Naive thymus-derived CD4-positive, alpha-beta T cell (primary cell): ENCODE data around the gene SUV39H1. TPM values are rescaled to one million over a fixed set of nuclear protein-coding genes. Genes with fewer than 3 reads are reported as not detected.
"Not testable (repeated sequence)": the region's sequence is repeated elsewhere in the genome, so short reads cannot be mapped to it uniquely, and the experiment has no call there.

Experiments used
- ATAC-seq: fragments of 150-1000 bp; cut with Tn5 transposase; 2 replicates; pipeline ENCODE4 v1.10.0; 2021; ENCODE audit warnings: mild to moderate bottlenecking, moderate library complexity
- CTCF ChIA-PET: fragments of 350-600 bp; sonication (Branson Sonifier 250); formaldehyde crosslinking; loops from one replicate; lab custom pipeline; 2021; ENCODE audit warnings: antibody characterized with exemption; lab: Charles Lee
- POLR2A ChIA-PET: fragments of 350-600 bp; sonication (Branson Sonifier 250); formaldehyde crosslinking; loops from one replicate; lab custom pipeline; 2021; ENCODE audit warnings: antibody characterized with exemption, inconsistent platforms; lab: Charles Lee
- DNase-seq, 9 donors: peaks; one replicate each; pipeline versions ENCODE4 v3.0.0 to v3.0.0-alpha.2; 2020 to 2022; ENCODE audit warnings: mixed read lengths in 1 of 9
- H3K27ac ChIP-seq: one replicate; pipeline ENCODE4 v1.7.0; 2013; ENCODE audit warnings: mild to moderate bottlenecking, low read depth, low read length, moderate library complexity
- H3K27me3 ChIP-seq, 2 donors: one replicate each; pipeline ENCODE4 v1.7.0; 2013; ENCODE audit warnings: low read length in 2 of 2, mild to moderate bottlenecking in 2 of 2, moderate library complexity in 2 of 2; ENCODE audit not compliant: control insufficient read depth in 2 of 2, insufficient read depth in 2 of 2
- H3K36me3 ChIP-seq, 3 experiments: 1 replicate in 2 of 3; 2 replicates in 1 of 3; pipeline ENCODE4 v1.7.0; 2013; ENCODE audit warnings: low read length in 3 of 3, mild to moderate bottlenecking in 3 of 3, moderate library complexity in 1 of 3; ENCODE audit not compliant: insufficient read depth in 3 of 3, control insufficient read depth in 2 of 3
- H3K4me1 ChIP-seq, 2 donors: one replicate each; pipeline ENCODE4 v1.7.0; 2013; ENCODE audit warnings: low read length in 2 of 2, mild to moderate bottlenecking in 2 of 2, moderate library complexity in 1 of 2; ENCODE audit not compliant: control insufficient read depth in 2 of 2, insufficient read depth in 2 of 2
- H3K4me3 ChIP-seq: 2 replicates; pipeline ENCODE4 v1.7.0; 2013; ENCODE audit warnings: mild to moderate bottlenecking, low read length
- H3K9me3 ChIP-seq, 3 experiments: 1 replicate in 2 of 3; 2 replicates in 1 of 3; pipeline ENCODE4 v1.7.0; 2013; ENCODE audit warnings: low read length in 3 of 3; ENCODE audit not compliant: control insufficient read depth in 2 of 3
- H3K27ac Mint-ChIP-seq, 9 donors: one replicate each; pipeline ENCODE4 v1.8.0; 2020 to 2022; ENCODE audit warnings: mixed read lengths in 9 of 9, mild to moderate bottlenecking in 8 of 9, moderate library complexity in 5 of 9, inconsistent platforms in 2 of 9
- H3K27me3 Mint-ChIP-seq, 5 donors: one replicate each; pipeline ENCODE4 v1.8.0; 2021 to 2022; ENCODE audit warnings: mixed read lengths in 5 of 5, mild to moderate bottlenecking in 1 of 5
- H3K36me3 Mint-ChIP-seq, 5 donors: one replicate each; pipeline ENCODE4 v1.8.0; 2020 to 2022; ENCODE audit warnings: mixed read lengths in 5 of 5, mild to moderate bottlenecking in 3 of 5, inconsistent platforms in 1 of 5
- H3K4me1 Mint-ChIP-seq, 7 donors: one replicate each; pipeline ENCODE4 v1.8.0; 2020 to 2022; ENCODE audit warnings: mixed read lengths in 7 of 7, mild to moderate bottlenecking in 3 of 7, inconsistent platforms in 1 of 7
- H3K4me3 Mint-ChIP-seq, 10 donors: one replicate each; pipeline ENCODE4 v1.8.0; 2020 to 2022; ENCODE audit warnings: mild to moderate bottlenecking in 10 of 10, mixed read lengths in 10 of 10, moderate library complexity in 6 of 10, inconsistent platforms in 2 of 10
- H3K9me3 Mint-ChIP-seq, 11 donors: one replicate each; pipeline ENCODE4 v1.8.0; 2020 to 2022; ENCODE audit warnings: mixed read lengths in 11 of 11, mild to moderate bottlenecking in 4 of 11, inconsistent platforms in 1 of 11, moderate library complexity in 1 of 11
- intact Hi-C, 2 donors: fragments of 100-400 bp; cut with micrococcal nuclease; formaldehyde crosslinking; loops; one replicate each; pipeline ENCODE4 v1.15.1; 2023
- polyA plus RNA-seq, 2 donors: library from polyadenylated mRNA; unstranded; fragments of 300-500 nt; fragmentation: Illumina TruSeq; gene quantifications; one replicate each; pipeline ENCODE4 v1.2.3, GENCODE V29; 2021
- total RNA-seq, 6 experiments: library from RNA in 5 of 6; stranded (reverse) in 5 of 6; gene quantifications; 1 replicate in 5 of 6; 2 replicates in 1 of 6; pipeline ENCODE4 v1.2.3 and lab custom pipeline; 2021 to 2026

The SUV39H1 gene
- total and polyA plus RNA-seq, 7 experiments from 2014 or later = 4.6 to 23.3 (median 8.6) TPM

DNA sequence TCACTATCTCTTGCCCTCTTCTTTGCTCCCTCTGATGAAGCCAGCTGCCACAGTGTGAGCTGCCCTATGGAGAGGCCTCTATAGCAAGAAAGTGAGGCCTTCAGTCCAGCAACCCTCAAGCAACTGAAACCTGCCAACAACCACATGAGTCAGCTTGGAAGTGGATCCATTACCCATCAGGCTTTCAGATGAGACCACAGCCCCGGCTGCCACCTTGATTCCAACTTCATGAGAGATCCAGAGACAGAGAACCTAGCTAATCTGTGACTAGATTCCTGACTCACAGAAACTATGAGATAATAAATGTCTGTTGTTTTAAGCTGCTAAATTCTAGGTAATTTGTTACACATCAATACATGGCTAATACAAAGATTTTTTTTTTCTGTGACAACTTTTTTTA lies 33.3 kb upstream of the SUV39H1 start:
- H3K4me1 Mint-ChIP-seq = peaks cover 6 to 10% (median 8%) of the 10 kb centered on the region in 7 donors
- Histone ChIP-seq H3K36me3 (no peaks in the 10 kb centered on the region), H3K4me3 (no peak overlapping the region), H3K27ac (no peak overlapping the region), H3K9me3 (no peaks in the 10 kb centered on the region), H3K4me1 (no peaks in the 10 kb centered on the region), H3K27me3 (no peaks in the 10 kb centered on the region)
- no peak overlapping the region for H3K4me3 Mint-ChIP-seq
- intact Hi-C loops = no loop called here
- H3K27ac Mint-ChIP-seq = peak overlapping the region in 1 of 9 donors; percentile 60
- H3K9me3 Mint-ChIP-seq = peaks cover 0 to 4% (median 0%) of the 10 kb centered on the region in 11 donors
- no peaks in the 10 kb centered on the region for H3K27me3 Mint-ChIP-seq
- ATAC-seq (no peak), DNase-seq (no peak)
- peaks cover 0 to 3% (median 0%) of the 10 kb centered on the region in 5 donors for H3K36me3 Mint-ChIP-seq
- ChIA-PET CTCF (no interaction called here), POLR2A (interaction anchor here (0.6 kb wide), 2 partner anchors 52 to 275 kb away, joined by 3 to 5 read pairs; no protein-coding TSS in a partner anchor)

DNA sequence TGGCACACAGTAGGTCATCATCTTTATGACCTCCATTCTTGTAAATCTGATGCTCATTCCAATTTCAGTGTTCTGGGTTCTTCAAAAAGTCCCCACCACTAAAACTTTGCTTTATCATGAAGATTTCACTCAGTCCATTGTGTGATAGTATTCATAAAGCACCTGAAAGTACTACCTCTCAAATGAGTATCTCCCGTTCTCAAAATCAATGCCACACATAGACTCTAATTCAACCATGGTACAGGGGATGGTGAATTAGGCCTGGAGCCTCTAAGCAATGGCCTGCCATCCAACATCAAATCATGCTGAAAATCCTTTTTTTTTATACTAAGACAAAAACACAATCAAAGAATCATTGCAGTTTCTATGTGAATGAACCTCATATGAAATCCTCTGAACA lies 32.4 kb upstream of the SUV39H1 start:
- Mint-ChIP-seq H3K36me3 (peaks cover 0 to 3% (median 0%) of the 10 kb centered on the region in 5 donors), H3K27ac (no peak overlapping the region), H3K4me3 (no peak overlapping the region), H3K9me3 (peaks cover 0 to 4% (median 0%) of the 10 kb centered on the region in 11 donors), H3K4me1 (peaks cover 6 to 10% (median 8%) of the 10 kb centered on the region in 7 donors), H3K27me3 (no peaks in the 10 kb centered on the region)
- H3K9me3 ChIP-seq = no peaks in the 10 kb centered on the region
- H3K36me3 ChIP-seq = no peaks in the 10 kb centered on the region
- intact Hi-C loops = no loop called here
- ATAC-seq = no peak
- H3K4me1 ChIP-seq = no peaks in the 10 kb centered on the region
- CTCF ChIA-PET = no interaction called here
- H3K27ac ChIP-seq = no peak overlapping the region
- H3K27me3 ChIP-seq = no peaks in the 10 kb centered on the region
- H3K4me3 ChIP-seq = no peak overlapping the region
- POLR2A ChIA-PET = no interaction called here
- no peak for DNase-seq

- H3K27me3 ChIP-seq = no peaks in the 10 kb centered on the region
- H3K4me3 Mint-ChIP-seq = no peak overlapping the region
- POLR2A ChIA-PET = no interaction called here
- no peak overlapping the region for H3K4me3 ChIP-seq
- no peak for ATAC-seq
- H3K36me3 ChIP-seq = no peaks in the 10 kb centered on the region
- H3K9me3 ChIP-seq = no peaks in the 10 kb centered on the region
- no peak overlapping the region for H3K27ac ChIP-seq
- H3K36me3 Mint-ChIP-seq = peaks cover 0 to 2% (median 0%) of the 10 kb centered on the region in 5 donors
- intact Hi-C loops = no loop called here
- CTCF ChIA-PET = no interaction called here
- no peaks in the 10 kb centered on the region for H3K9me3 Mint-ChIP-seq
- no peaks in the 10 kb centered on the region for H3K27me3 Mint-ChIP-seq
- DNase-seq = no peak
- no peaks in the 10 kb centered on the region for H3K4me1 ChIP-seq
- H3K4me1 Mint-ChIP-seq = peaks cover 4 to 6% (median 5%) of the 10 kb centered on the region in 7 donors
- H3K27ac Mint-ChIP-seq = no peak overlapping the region
Observed at GRCh38 chrX:48665991-48666390, 30.5 kb upstream of the SUV39H1 start.

DNA sequence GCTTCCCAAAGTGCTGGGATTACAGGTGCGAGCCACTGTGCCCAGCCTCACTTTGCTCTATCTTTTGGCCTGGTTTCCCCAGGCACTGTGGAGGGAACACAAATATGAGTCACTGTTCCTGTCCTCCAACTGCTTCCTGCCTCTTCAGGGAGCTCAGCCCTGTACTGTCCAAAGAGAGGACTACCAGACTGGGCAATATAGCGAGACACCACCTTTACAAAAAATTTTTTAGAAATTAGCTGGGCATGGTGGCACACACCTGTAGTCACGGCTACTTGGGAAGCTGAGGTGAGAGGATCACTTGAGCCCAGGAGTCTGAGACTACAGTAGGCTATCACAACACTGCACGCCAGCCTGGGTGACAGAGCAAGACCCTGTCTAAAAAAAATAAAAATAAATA lies 29.9 kb upstream of the SUV39H1 start:
- DNase-seq (no peak), ATAC-seq (no peak)
- Histone ChIP-seq H3K4me1 (no peaks in the 10 kb centered on the region), H3K36me3 (no peaks in the 10 kb centered on the region), H3K27ac (no peak overlapping the region), H3K27me3 (no peaks in the 10 kb centered on the region), H3K9me3 (no peaks in the 10 kb centered on the region), H3K4me3 (no peak overlapping the region)
- intact Hi-C loops = no loop called here
- no peaks in the 10 kb centered on the region for H3K27me3 Mint-ChIP-seq
- H3K36me3 Mint-ChIP-seq = no peaks in the 10 kb centered on the region
- H3K4me3 Mint-ChIP-seq = no peak overlapping the region
- ChIA-PET POLR2A (no interaction called here), CTCF (no interaction called here)
- no peak overlapping the region for H3K27ac Mint-ChIP-seq
- no peaks in the 10 kb centered on the region for H3K9me3 Mint-ChIP-seq
- peaks cover 0 to 1% (median 0%) of the 10 kb centered on the region in 7 donors for H3K4me1 Mint-ChIP-seq

DNA sequence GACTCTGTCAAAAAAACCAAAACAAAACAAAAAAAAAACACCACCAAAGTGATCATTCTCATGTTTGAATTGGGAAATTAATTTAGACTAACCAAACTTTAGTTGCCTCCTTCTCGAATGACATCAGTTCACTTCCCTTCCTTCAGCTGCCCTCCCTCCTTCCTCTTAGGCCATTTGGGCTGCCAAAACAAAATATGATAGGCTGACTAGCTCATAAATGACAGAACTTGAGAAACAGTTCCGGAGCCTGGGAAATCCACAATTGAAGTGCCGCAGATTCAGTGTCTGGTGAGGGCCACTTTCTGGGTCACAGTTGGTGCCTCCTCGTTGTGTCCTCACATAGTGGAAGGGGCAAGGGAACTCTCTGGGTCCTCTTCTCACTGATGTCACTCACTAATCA lies 29.0 kb upstream of the SUV39H1 start:
- H3K27me3 Mint-ChIP-seq = no peaks in the 10 kb centered on the region
- no peak overlapping the region for H3K4me3 Mint-ChIP-seq
- intact Hi-C loops = no loop called here
- ChIA-PET CTCF (no interaction called here), POLR2A (no interaction called here)
- Histone ChIP-seq H3K27ac (no peak overlapping the region), H3K9me3 (no peaks in the 10 kb centered on the region), H3K4me1 (no peaks in the 10 kb centered on the region), H3K4me3 (no peak overlapping the region), H3K27me3 (no peaks in the 10 kb centered on the region), H3K36me3 (no peaks in the 10 kb centered on the region)
- peaks cover 0 to 1% (median 0%) of the 10 kb centered on the region in 7 donors for H3K4me1 Mint-ChIP-seq
- DNase-seq (no peak), ATAC-seq (peak; percentile 57)
- no peaks in the 10 kb centered on the region for H3K9me3 Mint-ChIP-seq
- H3K27ac Mint-ChIP-seq = no peak overlapping the region
- no peaks in the 10 kb centered on the region for H3K36me3 Mint-ChIP-seq

- H3K9me3 ChIP-seq, POLR2A ChIA-PET, CTCF ChIA-PET: not testable (repeated sequence)
Observed at GRCh38 chrX:48668187-48668586, 28.3 kb upstream of the SUV39H1 start.

More at GRCh38 chrX:48668187-48668586, 28.3 kb upstream of the SUV39H1 start:
- H3K36me3 ChIP-seq, H3K27me3 Mint-ChIP-seq, H3K9me3 Mint-ChIP-seq, DNase-seq, H3K36me3 Mint-ChIP-seq, ATAC-seq, H3K4me3 Mint-ChIP-seq, H3K4me1 Mint-ChIP-seq, H3K27ac ChIP-seq, H3K27me3 ChIP-seq, H3K4me3 ChIP-seq, intact Hi-C loops, H3K27ac Mint-ChIP-seq, H3K4me1 ChIP-seq: not testable (repeated sequence)
